Breast epithelium (tissue), 3 donors: ENCODE data around the gene AK1.

Source experiments
- CTCF ChIP-seq, 3 donors: fragments of 450-650 bp; IDR thresholded peaks; one replicate each; pipeline ENCODE4 v1.5.1; 2016 to 2017; ENCODE audit warnings: antibody characterized with exemption in 3 of 3, mild to moderate bottlenecking in 3 of 3, moderate library complexity in 3 of 3
- POLR2A ChIP-seq: fragments of 450-650 bp; IDR thresholded peaks from one replicate; pipeline ENCODE4 v1.6.1; 2016; ENCODE audit warnings: antibody characterized with exemption, mild to moderate bottlenecking, moderate library complexity
- POLR2AphosphoS5 ChIP-seq, 3 donors: sonication (generic); formaldehyde crosslinking; IDR thresholded peaks; one replicate each; pipeline ENCODE4 v1.6.1; 2017; ENCODE audit warnings: antibody characterized with exemption in 3 of 3

- TF ChIP-seq CTCF (IDR thresholded peaks at IDR 0.05): no peak
- TF ChIP-seq POLR2A: no peak
- TF ChIP-seq POLR2AphosphoS5 (IDR thresholded peaks at IDR 0.05): no peak
Observed at GRCh38 chr9:127873886-127874285, 3.6 kb downstream of the AK1 start.
